ENCODE results near the gene PLEKHA5.
A peak's percentile ranks its signal among the peaks of the same experiment; 100 is the strongest.
"Not testable (repeated sequence)": the region's sequence is repeated elsewhere in the genome, so short reads cannot be mapped to it uniquely, and the experiment has no call there.

Gene PLEKHA5

GRCh38 chr12:19203539-19204506, 74.3 kb downstream of the PLEKHA5 start:
- DNase-seq: no peak

- peak; percentile 48 for DNase-seq
Observed at GRCh38 chr12:19205120-19205519, 75.6 kb downstream of the PLEKHA5 start.

DNA sequence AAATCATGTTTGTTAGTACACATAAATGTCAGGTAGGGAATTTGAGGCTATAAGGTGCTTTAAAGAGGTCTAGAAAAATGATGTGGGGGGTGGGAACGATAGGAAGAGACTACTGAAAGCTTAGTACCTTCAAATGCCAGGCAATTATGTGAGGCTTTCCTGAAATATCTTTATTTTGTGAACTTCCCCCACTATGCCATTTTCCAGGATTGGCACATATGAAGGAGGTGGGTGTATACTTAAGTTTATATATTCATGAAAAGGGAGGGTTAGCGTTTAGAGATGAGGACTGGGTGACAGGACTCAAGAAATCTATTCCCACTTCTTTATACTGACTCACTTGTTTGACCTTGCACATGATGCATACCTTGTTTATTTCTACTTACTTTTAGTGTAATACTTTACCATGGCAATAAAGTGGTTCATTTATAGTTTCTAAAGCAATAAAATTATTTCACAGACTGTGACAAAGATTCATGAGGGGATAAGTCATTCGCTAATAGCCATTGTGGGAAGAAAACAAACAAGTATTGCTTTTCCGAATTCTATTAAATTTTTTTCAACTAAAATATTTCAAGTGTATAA, 77.1 kb downstream of the PLEKHA5 start:
- no peak for DNase-seq

GRCh38 chr12:19208456-19208855, 78.9 kb downstream of the PLEKHA5 start:
- no peak for DNase-seq

- no peak for DNase-seq
Observed at GRCh38 chr12:19209661-19210060, 80.1 kb downstream of the PLEKHA5 start.

- DNase-seq: no peak
Observed at GRCh38 chr12:19211802-19212201, 82.3 kb downstream of the PLEKHA5 start.

DNA sequence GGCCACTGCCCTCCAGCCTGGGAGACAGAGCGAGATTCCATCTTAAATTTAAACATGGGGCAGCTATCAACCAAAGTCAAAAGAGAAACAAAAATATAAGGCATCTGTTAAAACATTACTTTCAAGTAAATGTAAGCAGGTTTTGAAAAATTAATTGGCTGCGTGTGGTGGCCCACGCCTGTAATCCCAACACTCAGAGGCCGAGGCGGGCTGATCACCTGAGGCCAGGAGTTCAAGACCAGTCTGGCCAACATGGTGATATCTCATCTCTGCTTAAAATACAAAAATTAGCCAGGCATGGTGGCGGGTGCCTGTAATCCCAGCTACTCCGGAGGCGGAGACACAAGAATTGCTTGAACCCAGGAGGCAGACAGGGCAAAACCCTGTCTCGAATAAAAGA, 82.7 kb downstream of the PLEKHA5 start:
- DNase-seq: no peak

DNA sequence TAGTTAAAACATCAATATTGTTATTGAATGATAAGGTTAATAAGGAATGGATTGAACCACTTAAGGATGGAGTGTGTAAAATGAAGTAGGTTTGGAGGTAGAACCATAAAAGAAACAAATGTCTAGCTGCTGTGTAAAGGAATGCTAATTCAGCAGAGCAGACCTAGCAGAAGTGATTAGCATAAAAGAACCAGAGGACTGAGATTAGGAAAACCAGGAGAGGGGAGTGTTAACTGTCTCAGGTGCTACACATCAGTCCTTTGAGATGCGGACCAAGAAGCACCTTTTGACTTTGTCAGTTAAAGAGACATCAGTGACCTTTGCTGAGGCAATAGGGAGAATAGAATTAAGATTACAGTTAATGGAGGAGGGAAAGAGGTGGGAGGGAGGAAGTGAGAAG, 84.5 kb downstream of the PLEKHA5 start:
- no peak for DNase-seq

DNA sequence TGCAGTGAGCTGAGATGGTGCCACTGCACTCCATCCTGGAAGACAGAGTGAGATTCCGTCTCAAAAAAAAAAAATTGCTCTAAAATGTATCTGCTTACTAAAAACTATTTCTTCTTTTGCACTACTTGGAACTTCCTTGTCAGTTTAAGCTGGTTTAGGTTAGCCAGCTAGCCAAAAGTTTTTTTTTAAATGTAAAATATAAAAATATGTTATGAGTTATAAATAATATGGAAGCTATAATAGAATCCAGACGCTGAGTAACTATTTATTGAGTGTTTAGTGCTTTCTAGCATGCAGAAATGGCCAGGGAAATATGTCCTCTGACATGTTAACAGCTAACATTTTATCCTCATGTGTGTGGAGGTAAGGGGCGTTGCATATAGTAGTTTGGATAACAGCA, 85.6 kb downstream of the PLEKHA5 start:
- DNase-seq: no peak

DNA sequence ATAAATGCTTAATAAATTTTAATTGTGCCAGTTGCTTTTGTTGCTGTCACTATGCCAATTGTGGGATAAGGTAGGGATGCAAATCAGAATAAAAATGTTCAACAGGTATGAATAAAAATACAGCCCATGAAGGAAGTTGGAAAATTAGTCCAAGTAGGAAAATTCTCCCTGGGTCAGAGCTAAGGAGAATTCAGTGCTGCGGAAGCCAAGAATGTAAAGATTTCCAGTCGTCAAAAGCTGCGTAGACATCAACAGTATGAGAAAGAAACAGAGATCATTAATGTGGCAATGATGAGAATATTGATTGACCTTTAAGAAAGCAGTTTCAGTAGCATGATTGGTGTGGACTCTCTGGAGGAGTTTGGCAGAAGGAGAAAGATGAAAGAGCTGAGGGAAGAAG, 87.9 kb downstream of the PLEKHA5 start:
- no peak for DNase-seq

- no peak for DNase-seq
Observed at GRCh38 chr12:19220205-19220604, 90.7 kb downstream of the PLEKHA5 start.

GRCh38 chr12:19220852-19221466, 91.4 kb downstream of the PLEKHA5 start:
- no peak for DNase-seq

GRCh38 chr12:19222558-19222957, 93.0 kb downstream of the PLEKHA5 start:
- no peak for DNase-seq

- no peak for DNase-seq
Observed at GRCh38 chr12:19223018-19223417, 93.5 kb downstream of the PLEKHA5 start.

DNA sequence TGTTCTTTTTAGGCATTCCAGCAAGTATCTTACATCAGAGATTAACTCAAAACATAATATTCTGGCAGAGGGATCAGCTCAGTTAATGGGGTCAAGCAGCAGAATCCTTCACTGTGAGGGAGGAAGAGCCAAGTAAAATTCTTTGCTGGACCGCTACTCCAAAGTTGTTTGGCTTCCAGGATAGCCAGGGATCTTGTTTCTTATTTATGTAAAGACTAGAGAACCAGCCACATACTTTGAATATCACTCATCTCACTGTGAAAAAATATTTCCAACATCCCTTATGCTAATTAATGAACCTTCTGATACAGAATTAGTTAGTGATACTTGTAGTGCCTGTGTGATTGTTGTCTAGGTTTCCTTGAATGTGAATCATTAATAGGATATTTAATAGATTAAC, 94.2 kb downstream of the PLEKHA5 start:
- no peak for DNase-seq

DNA sequence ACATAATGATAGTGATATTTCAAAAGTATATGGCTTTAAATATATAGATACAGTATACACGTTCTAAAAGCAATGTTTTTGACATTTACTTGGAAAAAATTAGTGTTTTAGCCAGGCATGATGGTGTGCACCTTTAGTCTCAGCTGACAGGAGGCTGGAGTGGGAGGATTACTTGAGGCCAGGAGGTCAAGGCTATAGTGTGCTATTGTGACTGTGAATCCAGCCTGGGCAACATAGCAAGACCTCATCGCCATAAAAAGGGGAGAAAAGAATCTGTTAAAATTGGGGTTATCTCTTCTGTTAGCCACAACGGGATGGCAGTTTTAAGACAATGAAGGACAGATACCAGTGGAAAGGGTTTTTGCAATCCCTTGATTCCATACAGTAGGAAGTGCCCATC, 95.2 kb downstream of the PLEKHA5 start:
- no peak for DNase-seq

GRCh38 chr12:19227190-19227879, 97.8 kb downstream of the PLEKHA5 start:
- no peak for DNase-seq

DNA sequence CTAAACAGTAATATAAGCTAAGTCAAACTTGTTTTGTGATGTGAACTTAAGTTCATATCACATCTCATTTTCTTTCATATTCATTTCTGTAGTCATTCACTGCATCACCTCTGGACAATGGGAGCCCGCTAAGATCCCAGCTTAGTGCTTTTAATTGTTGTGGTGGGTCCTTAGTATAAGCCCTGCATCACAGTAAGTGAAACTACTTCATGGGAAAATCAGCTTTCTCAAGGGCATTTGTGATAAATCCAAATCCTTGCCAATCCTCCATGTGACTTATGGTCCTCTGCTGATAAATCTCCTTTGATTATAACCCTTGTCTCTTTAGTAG, 98.3 kb downstream of the PLEKHA5 start:
- DNase-seq: no peak

DNA sequence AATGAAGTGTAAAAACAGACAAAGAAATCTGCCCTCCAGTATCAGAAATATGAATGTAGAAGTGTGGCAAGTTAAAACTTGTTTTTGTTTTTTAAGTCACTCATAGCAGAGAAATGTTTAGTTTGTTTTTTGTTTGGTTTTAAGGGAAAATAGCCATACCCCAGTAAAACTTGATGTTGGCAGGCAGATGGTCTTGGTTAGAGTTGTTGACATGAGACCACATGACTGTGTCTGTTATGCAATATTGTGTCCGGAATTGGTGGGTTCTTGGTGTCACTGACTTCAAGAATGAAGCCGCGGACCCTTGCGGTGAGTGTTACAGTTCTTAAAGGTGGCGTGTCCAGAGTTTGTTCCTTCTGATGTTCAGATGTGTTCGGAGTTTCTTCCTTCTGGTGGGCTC, 99.5 kb downstream of the PLEKHA5 start:
- DNase-seq: not testable (repeated sequence)

GRCh38 chr12:19230299-19230866, 100.8 kb downstream of the PLEKHA5 start:
- DNase-seq: no peak

GRCh38 chr12:19230896-19231295, 101.4 kb downstream of the PLEKHA5 start:
- no peak for DNase-seq

DNA sequence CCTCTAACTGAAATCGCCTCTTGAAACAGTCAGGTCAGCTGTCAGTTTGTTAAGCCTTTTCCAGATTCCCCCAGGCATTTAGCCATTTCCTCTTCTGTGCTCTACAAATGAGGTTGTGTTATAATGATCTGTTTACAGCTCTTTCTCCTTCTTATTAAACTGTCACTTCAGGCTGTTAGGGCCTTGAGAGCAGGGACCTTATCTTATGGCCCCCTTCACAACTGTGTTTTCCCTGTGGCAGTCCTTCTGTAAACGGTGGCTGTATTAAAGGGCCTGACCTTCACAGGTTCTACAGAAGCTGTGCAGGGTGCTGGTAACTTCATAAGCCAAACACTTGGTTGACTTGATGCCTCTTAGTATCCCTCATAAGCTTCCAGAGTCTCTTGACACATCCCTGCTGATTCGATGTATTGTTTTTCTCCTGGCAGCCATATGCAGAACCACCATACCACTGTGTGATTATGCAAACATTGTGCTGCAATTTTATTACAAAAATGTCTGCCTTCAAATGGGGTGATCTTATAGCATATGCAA, 104.7 kb downstream of the PLEKHA5 start:
- DNase-seq: no peak
